ENCODE measurements around the gene IP6K3.

Gene IP6K3

DNA sequence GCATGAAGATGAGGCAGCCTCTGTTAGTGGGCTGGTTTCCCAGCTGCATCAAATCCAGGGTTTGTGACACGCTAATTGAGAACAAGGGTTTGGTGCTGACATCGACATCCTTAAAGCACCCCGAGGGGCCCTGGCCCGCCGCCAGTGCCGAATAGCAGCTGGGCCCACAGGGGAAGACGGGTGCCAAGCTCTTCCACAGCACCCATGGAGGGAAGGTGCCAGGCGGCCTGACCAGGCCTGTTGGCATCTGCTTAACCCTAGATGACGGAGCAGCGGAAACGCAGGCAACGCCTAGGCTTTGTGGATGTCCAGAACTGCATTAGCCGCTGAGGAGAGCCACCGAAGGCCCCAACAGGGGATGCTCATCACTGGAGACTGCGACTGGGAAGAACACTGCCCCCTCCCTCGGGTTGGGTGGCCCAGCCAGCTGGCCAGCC lies 51.2 kb downstream of the IP6K3 start:
- no peak for TF ChIP-seq YY1 (IDR thresholded peaks at IDR 0.05; ENCODE audit: insufficient read depth, insufficient read length)
- TF ChIP-seq ZNF274 (IDR thresholded peaks at IDR 0.05; ENCODE audit: low read depth, low read length), result no peak
- no peak for TF ChIP-seq SUZ12 (IDR thresholded peaks at IDR 0.05; ENCODE audit: extremely low read depth, insufficient read depth, insufficient read length)
- Histone ChIP-seq H3K36me3 (ENCODE audit: insufficient read depth, insufficient read length, low read length) (peaks cover 87% of the 10 kb centered on the region), H3K4me1 (ENCODE audit: insufficient read depth, insufficient read length) (peaks cover 16% of the 10 kb centered on the region), H3K27me3 (ENCODE audit: insufficient read depth, insufficient read length) (no peaks in the 10 kb centered on the region), H3K9me3 (ENCODE audit: insufficient read depth, low read length) (no peaks in the 10 kb centered on the region), H3K4me3 (ENCODE audit: insufficient read length, low read depth) (no peak overlapping the region), H3K9ac (ENCODE audit: insufficient read length, low read depth) (no peak overlapping the region)
- DNase-seq (ENCODE audit: low read depth, low spot score), result no peak

DNA sequence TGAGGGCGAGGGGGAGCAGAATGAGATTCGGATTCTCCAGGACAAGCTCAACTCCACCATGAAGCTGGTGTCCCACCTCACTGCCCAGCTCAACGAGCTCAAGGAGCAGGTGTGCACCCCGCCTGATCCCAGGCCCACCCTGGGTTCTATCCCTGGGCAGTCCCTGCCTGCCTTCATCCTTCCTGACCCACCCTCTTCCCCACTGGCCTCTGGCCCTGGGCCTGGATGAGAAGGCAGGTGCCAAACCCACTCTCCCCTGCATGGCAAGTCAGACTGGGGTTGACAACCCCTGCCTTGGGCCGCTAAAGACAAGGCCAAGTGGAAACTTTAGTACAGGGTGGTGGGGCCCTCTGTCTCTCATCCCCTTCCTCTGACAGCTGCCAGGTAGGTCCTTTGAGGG lies 51.7 kb downstream of the IP6K3 start:
- no peak overlapping the region for H3K9ac ChIP-seq (ENCODE audit: insufficient read length, low read depth)
- H3K9me3 ChIP-seq (ENCODE audit: insufficient read depth, low read length), result no peaks in the 10 kb centered on the region
- no peak for DNase-seq (ENCODE audit: low read depth, low spot score)
- peaks cover 16% of the 10 kb centered on the region for H3K4me1 ChIP-seq (ENCODE audit: insufficient read depth, insufficient read length)
- H3K27me3 ChIP-seq (ENCODE audit: insufficient read depth, insufficient read length), result no peaks in the 10 kb centered on the region
- H3K4me3 ChIP-seq (ENCODE audit: insufficient read length, low read depth), result no peak overlapping the region
- no peak for TF ChIP-seq YY1 (IDR thresholded peaks at IDR 0.05; ENCODE audit: insufficient read depth, insufficient read length)
- no peak for TF ChIP-seq SUZ12 (IDR thresholded peaks at IDR 0.05; ENCODE audit: extremely low read depth, insufficient read depth, insufficient read length)
- no peak for TF ChIP-seq ZNF274 (IDR thresholded peaks at IDR 0.05; ENCODE audit: low read depth, low read length)
- peaks cover 83% of the 10 kb centered on the region for H3K36me3 ChIP-seq (ENCODE audit: insufficient read depth, insufficient read length, low read length)

DNA sequence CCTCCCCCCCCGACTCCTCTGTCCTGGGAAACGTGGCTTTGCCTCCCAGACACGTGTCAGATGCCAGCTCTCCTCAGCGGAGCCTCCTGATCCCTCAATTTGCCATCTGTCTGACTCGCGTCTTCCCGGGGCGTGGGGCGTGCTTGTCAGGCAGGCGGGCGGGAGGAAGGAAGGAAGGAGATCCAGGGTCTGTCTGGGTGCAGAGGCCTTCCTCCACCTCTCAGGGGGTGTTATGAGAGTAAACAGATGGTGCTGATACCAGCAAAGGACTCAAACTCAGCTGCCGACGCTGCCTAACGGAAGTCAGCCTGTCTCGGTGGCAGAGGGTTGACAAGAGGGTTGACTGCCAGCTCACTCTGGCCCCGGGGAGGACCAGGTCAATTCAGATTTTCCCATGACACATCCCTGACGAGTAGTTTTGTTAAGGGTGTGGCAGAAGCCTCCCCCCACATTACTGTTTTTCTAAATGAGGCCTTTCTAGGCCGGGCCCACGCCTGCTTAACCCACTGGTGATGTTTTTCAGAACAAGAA lies 52.2 kb downstream of the IP6K3 start:
- Histone ChIP-seq H3K4me1 (ENCODE audit: insufficient read depth, insufficient read length) (peaks cover 16% of the 10 kb centered on the region), H3K4me3 (ENCODE audit: insufficient read length, low read depth) (no peak overlapping the region), H3K9me3 (ENCODE audit: insufficient read depth, low read length) (no peaks in the 10 kb centered on the region), H3K9ac (ENCODE audit: insufficient read length, low read depth) (no peak overlapping the region), H3K36me3 (ENCODE audit: insufficient read depth, insufficient read length, low read length) (peaks cover 82% of the 10 kb centered on the region), H3K27me3 (ENCODE audit: insufficient read depth, insufficient read length) (no peaks in the 10 kb centered on the region)
- no peak for DNase-seq (ENCODE audit: low read depth, low spot score)
- TF ChIP-seq YY1 (IDR thresholded peaks at IDR 0.05; ENCODE audit: insufficient read depth, insufficient read length) (no peak), ZNF274 (IDR thresholded peaks at IDR 0.05; ENCODE audit: low read depth, low read length) (no peak), SUZ12 (IDR thresholded peaks at IDR 0.05; ENCODE audit: extremely low read depth, insufficient read depth, insufficient read length) (no peak)

DNA sequence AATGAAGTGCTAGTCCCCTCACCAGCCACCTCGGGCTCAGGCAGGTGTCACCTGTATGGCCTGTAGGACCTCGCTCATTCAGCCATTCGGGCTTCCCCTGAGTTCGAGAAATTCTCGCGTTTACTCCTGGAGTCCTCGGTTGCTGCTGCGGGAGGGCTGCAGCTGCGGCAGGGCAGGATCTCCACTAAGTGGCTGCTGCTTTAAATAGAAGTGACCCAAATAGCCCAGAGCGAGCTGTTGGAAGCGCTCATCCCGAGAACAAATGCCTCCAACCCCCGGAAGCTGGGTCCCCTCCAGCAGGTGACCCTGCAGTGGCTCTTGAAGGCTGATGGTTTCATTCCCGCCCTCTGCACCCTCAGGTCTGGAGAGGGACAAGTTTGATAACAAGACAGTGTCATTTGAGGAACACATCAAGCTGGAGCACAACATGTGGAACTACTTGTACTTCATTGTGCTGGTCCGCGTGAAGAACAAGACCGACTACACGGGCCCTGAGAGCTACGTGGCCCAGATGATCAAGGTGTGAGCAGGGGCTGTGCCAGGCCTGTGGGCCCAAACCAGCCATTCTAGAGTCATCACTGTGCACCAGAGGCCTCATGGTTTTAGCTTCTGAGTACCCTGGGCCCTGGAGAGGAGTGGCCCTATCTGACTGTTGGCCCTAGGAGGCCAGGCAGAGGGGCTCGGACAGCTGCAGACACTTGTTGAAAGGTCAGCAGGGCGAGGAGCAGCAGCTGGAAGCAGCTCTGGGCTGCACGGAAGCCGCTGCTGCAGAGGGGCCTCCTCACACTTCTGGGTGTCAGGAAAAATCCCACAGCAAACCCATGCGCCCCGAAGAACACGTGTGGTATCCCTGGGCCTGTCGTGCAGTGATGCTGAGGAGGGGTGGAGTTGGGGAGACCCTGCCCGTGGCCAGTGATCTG lies 53.3 kb downstream of the IP6K3 start:
- H3K9ac ChIP-seq (ENCODE audit: insufficient read length, low read depth), result no peak overlapping the region
- no peak for DNase-seq (ENCODE audit: low read depth, low spot score)
- H3K27me3 ChIP-seq (ENCODE audit: insufficient read depth, insufficient read length), result no peaks in the 10 kb centered on the region
- H3K4me1 ChIP-seq (ENCODE audit: insufficient read depth, insufficient read length), result peaks cover 13% of the 10 kb centered on the region
- TF ChIP-seq SUZ12 (IDR thresholded peaks at IDR 0.05; ENCODE audit: extremely low read depth, insufficient read depth, insufficient read length) (no peak), ZNF274 (IDR thresholded peaks at IDR 0.05; ENCODE audit: low read depth, low read length) (no peak), YY1 (IDR thresholded peaks at IDR 0.05; ENCODE audit: insufficient read depth, insufficient read length) (no peak)
- H3K9me3 ChIP-seq (ENCODE audit: insufficient read depth, low read length), result no peaks in the 10 kb centered on the region
- no peak overlapping the region for H3K4me3 ChIP-seq (ENCODE audit: insufficient read length, low read depth)
- H3K36me3 ChIP-seq (ENCODE audit: insufficient read depth, insufficient read length, low read length), result peaks cover 76% of the 10 kb centered on the region

DNA sequence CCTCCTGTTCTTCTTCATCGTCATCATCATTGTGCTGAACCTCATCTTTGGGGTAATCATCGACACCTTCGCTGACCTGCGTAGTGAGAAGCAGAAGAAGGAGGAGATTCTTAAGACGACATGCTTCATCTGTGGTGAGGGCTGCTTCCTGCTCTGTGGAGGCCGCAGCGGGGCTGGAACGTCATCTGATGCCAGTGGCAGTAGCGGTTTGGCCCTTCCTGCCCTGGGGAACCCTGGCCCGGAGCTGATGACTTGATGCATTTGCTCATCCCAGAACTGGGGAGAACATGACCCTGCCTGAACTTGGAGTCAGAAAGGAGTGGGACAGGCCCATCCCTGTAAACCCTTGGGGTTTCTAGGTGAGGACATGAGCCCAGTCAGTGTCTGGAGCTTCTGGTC lies 53.9 kb downstream of the IP6K3 start:
- Histone ChIP-seq H3K36me3 (ENCODE audit: insufficient read depth, insufficient read length, low read length) (peaks cover 69% of the 10 kb centered on the region), H3K27me3 (ENCODE audit: insufficient read depth, insufficient read length) (no peaks in the 10 kb centered on the region), H3K4me3 (ENCODE audit: insufficient read length, low read depth) (no peak overlapping the region), H3K9ac (ENCODE audit: insufficient read length, low read depth) (no peak overlapping the region), H3K9me3 (ENCODE audit: insufficient read depth, low read length) (no peaks in the 10 kb centered on the region), H3K4me1 (ENCODE audit: insufficient read depth, insufficient read length) (peaks cover 13% of the 10 kb centered on the region)
- DNase-seq (ENCODE audit: low read depth, low spot score), result no peak
- TF ChIP-seq YY1 (IDR thresholded peaks at IDR 0.05; ENCODE audit: insufficient read depth, insufficient read length) (no peak), ZNF274 (IDR thresholded peaks at IDR 0.05; ENCODE audit: low read depth, low read length) (no peak), SUZ12 (IDR thresholded peaks at IDR 0.05; ENCODE audit: extremely low read depth, insufficient read depth, insufficient read length) (no peak)

DNA sequence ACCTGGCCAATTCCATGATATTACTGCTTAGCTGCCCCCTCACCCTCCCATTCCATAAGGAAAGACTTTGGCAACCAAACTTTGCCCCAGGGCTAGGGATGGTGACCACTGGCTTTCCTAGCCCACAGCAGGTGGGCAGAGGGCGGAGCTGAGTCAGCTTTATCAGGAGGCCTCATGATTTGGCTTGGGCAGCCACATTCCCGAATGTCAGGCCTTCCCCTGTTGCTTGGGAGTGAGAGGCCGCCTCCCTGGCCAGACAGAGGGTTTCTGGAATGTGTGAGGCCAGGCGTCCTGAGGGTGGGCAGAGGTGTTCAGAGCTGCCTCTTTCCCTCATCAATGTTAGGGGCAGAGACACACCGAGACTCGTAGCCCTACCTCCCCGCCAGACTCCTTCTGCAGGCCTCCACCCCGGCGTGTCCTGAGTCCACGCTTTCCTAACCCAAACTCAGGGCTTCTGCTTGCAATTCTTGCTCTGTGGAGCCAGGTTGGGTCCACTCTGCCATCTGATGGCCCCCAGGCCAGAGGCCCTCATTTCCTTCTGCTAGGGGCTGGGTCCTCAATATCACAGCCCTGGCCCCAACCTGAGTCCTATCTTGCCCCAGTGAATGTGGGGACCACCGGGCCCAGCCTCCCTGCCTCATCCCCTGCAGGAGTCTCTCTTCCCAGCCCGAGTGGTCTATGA lies 54.5 kb downstream of the IP6K3 start:
- H3K9me3 ChIP-seq (ENCODE audit: insufficient read depth, low read length), result no peaks in the 10 kb centered on the region
- no peak for DNase-seq (ENCODE audit: low read depth, low spot score)
- no peak overlapping the region for H3K4me3 ChIP-seq (ENCODE audit: insufficient read length, low read depth)
- peaks cover 64% of the 10 kb centered on the region for H3K36me3 ChIP-seq (ENCODE audit: insufficient read depth, insufficient read length, low read length)
- H3K27me3 ChIP-seq (ENCODE audit: insufficient read depth, insufficient read length), result no peaks in the 10 kb centered on the region
- peaks cover 11% of the 10 kb centered on the region for H3K4me1 ChIP-seq (ENCODE audit: insufficient read depth, insufficient read length)
- H3K9ac ChIP-seq (ENCODE audit: insufficient read length, low read depth), result peak overlapping the region; percentile 42
- TF ChIP-seq ZNF274 (IDR thresholded peaks at IDR 0.05; ENCODE audit: low read depth, low read length) (no peak), SUZ12 (IDR thresholded peaks at IDR 0.05; ENCODE audit: extremely low read depth, insufficient read depth, insufficient read length) (no peak), YY1 (IDR thresholded peaks at IDR 0.05; ENCODE audit: insufficient read depth, insufficient read length) (no peak)
